HG02610 (cell line): Measurements from ENCODE around the gene CDH4.

Experiments used
- ATAC-seq: cut with Tn5 transposase; IDR thresholded peaks from one replicate; pipeline ENCODE4 v1.9.1; 2021; ENCODE audit warnings: mild to moderate bottlenecking, moderate library complexity; ENCODE audit not compliant: unreplicated experiment

CDH4 gene

DNA sequence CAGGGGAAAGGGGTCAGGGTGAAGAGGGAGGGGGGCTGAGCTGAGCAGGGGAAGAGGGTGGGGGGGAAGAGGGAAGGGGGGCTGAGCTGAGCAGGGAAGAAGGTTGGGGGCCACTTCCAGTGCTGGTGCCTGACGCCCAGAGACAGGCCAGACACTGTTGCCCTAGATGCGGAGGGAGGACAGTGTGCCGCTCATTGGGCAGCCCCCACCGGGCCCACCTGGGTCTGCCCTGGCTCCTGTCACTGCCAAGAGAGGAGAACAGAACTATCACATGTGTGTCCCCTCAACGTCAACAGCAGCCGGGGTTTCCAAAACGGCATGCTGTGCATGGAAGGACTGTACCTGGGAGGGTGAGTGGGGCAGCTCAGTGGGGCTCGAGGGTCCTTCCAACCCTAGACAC, 342.1 kb downstream of the CDH4 start:
- ATAC-seq, result no peak

DNA sequence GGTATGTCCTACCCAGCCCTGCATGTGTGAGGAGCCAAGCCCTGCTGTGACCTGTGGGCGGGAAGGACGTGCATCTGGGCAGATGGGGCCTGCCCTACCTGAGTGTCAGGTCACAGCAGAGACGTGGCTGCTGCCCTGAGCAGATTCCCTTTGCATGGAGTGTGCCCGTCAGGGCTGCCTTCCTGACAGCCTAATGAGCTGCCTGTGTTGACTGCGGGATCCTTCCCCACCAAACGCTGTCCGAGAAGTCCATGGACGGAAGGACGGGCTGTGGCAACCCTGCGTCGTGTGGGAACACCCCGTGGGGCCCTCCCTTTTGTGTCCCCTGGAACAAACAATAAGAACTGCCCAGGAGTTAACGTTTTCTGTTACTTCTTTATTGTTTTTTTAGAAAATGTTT, 343.2 kb downstream of the CDH4 start:
- no peak for ATAC-seq

DNA sequence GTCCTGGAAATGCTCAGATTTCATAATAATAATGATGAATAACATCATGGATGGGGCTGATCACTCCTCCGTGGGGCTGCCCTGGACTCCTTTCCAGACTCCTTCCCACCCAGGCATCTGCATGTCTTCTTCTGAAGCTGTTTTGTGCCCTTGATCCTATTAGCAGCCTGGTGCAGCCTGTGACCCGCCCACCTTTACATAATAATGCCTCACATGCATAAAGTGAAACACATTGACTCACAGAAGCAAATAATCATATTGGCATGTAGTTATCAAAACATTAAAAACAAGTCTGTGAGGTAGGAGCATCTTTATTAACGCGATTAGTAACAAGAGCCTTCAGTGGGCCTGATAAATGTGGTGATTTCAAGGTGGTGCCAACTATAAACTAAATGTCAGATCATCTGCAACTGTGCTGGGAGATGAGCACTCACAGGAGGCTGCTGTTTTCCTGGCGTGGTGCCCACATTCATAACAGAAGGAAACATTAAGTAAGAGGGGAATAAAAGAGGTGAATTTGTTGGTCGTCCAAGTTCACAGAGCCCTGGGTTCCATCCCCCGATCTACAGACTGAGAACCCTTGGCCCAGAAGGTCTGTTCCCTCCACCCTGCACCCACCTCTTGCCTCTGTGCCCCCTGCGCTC, 344.7 kb downstream of the CDH4 start:
- ATAC-seq, result no peak

DNA sequence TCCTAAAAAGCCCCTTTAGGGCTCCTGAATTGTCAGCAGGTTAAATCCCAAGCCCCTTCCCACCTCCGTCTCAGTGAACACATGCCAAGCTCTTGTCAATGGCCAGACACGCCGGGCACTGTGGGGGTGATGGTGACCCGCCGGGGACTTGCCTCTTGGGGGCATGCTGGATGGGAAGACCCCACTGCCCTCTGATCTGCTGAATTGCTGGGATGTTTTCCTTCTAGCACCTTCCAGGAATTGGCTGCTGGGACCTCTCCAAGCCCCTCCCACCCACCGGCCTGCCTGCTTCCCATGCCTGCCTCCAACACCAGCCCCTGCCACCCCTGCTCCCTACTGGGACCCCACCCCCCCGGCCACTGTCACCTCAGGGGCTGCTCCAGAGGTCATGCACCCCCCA, 345.9 kb downstream of the CDH4 start:
- no peak for ATAC-seq

DNA sequence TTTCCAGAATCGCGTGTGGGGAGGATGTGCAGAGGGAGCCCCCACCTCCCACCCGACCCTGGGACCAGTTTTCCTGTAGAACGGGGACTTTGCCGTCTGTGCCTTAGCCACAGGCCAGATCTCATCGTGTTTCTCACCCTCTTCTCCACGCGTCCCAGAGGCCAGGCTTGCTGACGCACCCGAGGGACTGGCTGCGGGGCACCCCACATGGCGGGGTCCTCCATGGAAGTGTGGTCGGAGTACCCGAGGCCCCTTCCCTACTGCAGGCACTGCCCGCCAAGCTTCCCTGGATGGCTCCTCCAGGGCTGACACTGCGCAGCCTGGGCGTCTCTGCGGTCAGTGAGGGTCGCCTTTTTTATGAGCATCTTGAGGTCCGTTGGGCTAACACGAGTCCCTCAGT, 346.5 kb downstream of the CDH4 start:
- no peak for ATAC-seq

DNA sequence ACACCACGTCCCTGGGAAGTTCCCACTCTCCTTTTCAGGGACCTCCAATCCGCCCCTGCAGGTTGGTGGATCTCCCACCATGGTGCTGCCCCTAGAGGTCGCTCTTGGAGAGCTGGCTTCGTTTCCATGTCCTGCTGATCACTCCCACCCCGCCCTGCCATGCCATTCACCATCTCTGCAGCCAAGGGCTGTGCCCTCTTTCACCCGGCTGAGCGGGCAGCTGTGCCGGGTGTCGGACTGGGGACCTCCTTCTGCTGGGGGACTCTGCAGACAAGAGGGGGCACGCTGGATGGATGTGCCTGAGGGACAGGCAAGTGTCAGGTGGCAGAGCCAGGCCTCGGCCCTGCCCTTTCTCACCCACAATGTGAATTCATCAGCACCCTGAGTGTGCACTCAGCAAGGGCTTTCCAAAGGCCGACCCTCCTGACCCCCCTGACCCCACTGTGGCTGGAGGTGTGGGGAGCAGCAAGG, 347.0 kb downstream of the CDH4 start:
- ATAC-seq, result no peak

DNA sequence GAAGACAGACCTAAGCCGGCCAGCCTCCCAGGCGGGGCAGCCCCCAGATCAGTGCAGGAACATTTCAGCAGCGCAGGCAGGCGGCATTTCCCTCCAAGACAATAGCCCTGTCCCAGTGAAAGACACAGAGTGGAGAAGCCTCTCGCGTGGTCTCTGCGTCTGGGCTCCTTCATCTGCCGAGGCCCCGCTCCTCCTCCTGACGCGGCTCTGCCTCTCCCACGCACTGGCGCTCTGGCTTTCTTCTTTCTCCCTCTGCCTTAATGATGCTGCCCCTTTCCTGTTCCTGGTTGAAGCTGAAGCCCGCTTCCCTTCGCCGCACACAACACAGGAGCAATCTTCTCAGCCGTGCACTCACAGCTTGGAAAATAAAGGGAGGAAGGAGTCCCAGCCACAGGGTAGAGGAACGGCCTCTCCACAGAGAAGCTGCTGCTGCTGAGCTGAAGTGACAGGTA, 347.5 kb downstream of the CDH4 start:
- ATAC-seq, result no peak

DNA sequence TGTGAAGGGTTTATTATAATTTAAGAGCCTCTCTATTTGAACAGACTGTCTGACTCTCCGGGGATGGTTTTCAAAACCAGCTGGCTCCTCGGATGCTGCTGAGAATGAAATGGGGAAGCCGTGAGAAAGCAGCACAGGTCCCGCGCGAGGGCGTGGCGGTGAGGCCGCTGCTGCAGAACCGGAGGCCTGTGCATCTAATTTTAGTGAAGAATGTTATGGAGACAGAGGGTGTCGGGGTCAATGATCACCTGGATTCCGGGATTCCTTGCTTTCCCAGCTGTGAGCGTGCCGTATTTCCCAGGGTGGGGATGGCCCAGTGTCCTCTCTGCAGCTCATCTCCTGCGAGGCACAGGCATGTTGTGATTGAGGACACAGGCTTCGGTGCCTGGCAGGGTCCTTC, 348.0 kb downstream of the CDH4 start:
- ATAC-seq, result no peak

DNA sequence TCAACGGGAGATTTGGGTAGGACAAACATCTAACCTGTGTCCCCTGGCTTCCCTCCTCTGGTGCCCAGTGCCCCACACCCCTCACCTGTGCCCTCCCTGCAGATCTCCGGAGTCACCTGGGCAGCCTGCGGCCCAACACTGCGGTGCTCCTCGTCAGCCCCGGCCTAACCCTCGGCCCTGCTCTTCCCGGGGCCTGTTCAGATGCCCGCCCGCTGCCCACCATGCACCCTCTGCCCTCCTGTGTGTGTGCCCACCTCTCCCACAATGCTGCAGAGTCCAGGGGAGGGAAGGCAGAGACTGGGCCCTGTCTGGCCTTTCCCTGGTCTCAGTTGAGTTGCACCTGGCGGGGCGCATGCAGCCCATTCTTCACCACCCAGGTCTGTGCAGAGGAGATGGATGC, 349.3 kb downstream of the CDH4 start:
- no peak for ATAC-seq

DNA sequence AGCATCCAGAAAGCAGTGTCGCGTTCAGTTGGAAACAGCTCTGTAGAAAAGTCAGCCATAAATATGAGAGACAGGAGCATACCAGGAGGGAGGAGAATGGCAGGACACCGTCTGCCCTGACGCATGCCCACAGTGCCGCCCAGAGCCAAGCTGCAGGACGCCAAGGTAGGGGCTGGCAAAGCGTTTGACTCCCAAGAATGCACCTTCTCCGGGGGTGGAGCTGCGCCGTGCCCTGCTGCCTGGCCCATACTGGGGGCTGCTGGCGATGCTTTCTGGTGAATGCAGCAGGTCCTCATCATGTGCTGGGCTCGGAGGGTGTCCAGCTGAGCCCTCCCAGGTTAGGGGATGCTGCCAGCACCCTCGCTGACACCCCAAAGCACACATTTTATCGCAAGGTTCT, 349.8 kb downstream of the CDH4 start:
- ATAC-seq, result no peak

DNA sequence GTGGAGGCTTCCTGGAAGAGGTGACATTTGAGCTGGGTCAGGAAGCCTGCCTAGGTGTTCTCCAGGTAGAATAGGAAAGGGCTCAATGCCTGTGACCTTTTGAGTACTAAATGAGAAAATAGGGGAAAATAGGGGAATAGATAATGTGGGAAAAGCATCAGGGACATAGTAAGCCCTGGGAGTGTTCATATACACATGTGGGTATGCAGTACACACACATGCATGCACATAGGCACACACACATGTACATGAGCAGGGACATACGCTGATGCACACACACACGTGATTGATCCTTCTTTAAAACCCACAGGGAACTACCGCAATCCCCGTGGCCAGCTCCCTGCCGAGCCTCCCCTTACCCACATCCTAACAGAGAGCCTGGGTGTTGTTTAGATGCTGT, 351.7 kb downstream of the CDH4 start:
- ATAC-seq, result no peak

DNA sequence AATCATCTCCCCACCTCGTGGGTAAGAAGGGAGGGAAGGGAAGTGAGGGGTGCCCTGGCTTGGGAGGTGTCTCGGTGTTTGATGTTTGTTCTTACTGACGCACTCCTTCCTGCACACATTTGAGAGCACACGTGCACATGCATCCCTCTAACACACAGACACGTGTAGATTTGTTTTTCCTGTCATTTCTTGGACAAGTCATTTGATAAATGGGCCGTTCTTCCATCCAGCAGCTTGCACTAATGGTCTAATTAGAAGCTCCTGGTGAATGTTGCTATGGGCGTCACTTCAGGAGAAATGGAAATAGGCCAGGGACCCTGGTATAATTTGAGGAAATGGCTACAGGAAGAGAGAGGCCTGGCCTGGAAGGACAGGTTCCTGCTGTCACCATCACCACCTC, 352.5 kb downstream of the CDH4 start:
- no peak for ATAC-seq

DNA sequence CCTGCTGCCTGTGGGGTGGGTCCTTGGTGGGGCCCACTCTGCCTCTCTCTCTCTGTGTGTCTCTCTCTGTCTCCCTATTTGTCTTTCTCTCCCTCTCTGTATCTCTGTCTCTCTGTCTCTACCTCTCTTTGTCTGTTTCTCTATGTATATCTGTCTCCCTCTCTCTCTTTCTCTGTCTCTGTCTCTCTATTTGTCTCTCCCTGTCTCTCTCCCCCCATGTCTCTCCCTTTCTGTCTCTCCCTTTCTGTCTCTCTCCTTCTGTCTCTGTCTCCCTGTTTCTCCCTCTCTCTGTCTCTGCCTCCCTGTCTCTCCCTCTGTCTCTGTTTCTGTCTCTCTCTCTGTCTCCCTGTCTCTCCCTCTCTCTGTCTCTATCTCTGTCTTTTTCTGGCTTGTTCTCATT, 353.2 kb downstream of the CDH4 start:
- no peak for ATAC-seq

DNA sequence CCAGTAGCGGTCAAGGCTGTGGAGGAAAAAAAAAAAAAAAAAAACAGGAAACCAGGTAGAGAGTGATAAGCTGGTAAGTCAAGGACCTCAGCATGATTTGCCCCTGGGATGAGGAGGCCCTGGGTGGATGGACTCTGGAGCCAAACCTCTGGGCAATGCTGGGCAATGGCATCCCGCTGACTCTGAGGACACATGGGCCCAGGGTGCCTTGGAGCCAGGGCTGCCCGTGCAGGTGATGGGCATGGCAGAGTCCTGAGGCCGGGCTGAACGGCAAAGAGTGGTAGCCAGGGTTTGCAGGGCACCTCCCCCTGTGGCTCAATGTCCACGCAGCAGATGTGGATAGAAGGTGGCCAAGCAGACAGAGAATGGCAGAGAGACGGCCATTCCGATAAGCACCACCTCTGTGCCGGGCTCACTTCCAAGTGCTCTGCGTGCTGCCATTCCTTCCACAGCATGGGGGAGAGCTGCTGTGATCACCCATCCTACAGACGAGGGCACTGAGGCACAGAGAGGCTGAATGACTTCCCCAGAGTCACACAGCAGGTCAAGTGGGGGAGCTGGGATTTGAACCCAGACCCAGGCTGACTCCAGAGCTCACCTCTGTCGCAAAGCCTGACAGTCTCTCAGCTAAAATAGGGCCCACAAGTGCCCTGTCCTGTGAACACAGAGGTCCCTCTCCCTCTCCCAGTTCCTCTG, 353.9 kb downstream of the CDH4 start:
- ATAC-seq, result no peak

DNA sequence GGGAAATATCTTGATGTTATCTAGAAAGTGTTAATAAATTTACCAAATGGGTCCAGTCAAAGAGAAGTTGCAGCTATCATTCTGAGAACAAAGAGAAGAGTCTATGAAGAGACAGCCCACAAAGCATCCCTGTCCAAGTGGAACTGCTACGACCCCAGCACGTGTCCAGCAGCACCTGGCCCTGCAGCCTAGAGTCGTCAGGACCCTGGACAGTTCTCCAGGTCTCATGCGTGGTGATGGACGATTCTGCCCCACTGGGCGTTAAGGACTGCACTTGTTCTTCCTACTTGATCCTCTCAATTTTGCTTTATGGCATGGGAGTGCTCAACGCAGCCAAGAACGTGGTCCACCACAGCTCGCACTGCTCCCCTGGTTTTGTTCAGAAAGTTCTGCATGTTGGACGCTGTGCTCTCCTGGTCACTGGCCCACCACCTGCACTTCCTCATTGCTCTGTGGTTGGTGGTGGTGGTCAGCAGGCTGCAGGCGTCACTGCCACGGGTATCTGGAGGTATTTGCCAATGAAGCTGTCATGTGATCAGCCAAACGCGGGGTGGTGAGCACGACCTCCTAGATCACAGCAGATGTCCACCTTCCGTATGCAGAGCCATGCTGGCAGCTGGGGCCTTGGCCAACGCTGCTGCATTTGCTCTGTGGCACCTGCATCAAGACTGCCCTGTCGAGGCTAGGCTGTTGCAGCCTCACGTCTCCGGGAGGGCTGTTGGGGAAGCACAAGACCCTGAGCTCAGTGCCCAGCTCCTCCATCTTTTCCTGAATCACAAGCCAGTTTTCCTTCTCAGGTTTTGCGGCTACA, 356.4 kb downstream of the CDH4 start:
- ATAC-seq, result no peak

DNA sequence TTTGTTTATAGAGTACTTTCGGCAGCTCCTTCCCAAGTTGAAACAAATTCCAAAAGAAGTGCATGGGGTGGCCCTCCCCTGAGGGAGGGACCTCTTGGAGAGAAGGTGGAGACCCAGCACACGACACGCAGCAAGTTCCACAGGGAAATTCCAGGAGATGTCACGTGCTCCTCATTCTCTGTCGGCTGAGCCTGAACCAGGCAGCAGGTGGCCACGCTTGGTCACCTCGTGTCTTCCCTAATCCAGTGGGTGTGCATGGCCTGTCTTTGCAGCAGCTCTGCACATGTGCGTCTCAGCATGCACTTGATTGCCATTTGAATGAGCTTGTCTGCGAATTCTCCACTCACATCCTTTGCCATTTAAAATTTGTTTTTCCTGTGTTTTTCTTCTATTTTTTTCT, 357.4 kb downstream of the CDH4 start:
- ATAC-seq, result no peak

DNA sequence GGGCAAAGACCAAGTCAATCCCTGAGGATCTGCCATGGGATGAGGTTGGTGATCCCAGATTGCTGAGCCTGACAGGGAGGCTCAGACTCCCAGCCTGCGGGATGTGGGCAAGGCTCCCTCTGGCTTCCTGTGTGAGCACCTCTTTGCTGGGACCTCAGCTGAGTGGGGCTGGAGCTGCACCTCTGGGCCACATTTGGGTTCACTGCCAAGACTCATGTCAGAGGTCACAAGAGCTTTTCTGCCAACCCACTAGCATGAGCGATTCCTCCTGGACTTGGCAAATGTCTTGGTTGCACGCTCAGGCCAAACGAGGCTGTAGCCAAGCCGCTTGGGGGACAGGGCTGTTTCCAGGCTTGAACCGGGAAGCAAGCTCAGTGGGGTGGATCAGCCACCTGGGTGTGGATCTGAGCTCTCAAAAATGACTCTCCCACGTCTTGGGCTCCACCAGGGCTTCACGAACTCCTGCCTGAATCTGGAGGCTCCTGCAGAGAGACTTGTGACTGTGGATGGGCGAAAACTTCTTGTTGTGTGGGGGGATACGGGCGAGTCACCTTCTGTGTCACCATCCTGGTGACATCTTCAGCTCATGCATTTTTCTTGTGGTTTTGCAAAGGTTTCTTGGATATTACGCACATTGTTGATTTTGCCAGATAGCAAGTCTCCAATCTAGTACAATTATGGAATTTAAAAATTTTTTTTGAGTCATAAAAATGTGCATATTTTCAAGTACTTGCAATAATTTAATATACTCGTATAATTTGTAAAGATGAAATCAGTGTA, 359.5 kb downstream of the CDH4 start:
- ATAC-seq, result no peak

DNA sequence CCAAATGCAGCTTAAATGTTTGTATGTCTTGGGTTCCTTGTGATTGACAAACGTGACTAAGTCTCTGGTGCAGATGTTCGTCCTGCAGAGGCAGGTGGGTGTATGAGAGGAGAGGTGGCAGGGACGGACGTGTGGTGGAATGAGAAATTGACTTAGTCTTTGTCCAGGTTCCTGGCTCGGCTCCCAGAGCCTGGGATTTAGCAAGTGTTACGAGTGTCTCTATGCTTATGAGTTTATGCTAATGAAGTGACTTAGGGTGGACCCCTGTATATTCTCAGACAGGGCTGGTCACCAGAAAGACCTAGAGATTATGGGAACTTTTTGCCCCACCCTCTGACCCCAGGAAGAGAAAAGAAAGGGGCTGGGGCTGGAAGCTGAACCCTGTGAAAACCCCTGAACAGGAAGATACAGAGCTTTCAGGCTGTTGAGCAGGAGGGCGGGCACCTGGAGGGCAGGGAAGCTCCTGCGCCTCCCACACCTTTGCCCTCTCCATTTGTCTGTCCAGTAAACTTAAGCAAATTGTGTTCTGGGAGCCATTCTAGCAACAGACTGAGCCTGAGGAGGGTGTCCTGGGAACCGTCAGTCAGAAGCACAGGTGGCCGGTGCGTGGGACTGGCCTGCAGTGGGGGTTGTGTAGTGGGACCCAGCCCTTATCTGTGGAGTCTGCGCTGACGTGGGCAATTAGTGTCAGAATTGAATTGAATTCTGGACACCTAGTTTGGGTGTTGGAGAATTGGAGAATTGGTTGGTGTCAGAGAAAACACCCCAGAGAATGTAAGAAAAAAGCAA, 362.1 kb downstream of the CDH4 start:
- no peak for ATAC-seq

DNA sequence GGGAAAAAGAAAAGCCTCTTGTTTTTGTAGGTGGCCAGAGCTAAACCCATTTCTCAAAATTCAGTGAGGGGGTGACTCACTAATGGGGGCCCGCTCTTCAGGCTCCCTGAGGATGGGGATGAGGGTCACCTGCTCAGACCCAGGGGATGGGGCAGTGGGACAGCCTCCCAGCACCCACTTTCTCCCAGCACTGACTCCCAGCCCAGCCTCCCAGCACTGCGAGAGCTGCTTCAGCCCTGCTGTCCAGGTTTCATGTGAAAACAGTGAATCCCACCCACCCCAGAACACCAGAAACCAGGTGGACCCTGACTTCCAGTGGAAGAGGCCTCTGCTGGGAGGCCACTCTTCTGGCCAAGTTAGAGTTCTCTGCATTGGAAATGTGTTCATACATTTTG, 362.6 kb downstream of the CDH4 start:
- no peak for ATAC-seq

DNA sequence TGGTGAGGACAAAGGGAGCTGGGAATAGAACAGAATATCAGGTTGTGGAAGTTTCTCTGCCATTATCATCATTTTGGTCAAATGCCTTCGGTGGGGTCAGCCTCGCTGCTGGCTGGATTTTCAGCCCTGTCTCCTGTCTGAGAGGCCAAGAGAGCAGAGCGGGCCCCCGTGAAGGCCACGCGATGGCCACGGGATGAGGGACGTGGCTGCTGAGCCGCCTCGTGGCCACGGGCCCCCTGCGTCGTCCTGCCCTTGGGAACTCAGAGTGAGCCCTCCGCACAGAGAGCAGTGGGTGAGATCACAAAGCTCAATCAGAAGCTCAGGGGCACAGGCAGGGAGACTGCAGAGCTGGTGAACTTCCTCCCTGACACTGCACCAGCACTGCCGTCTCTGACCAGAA, 363.7 kb downstream of the CDH4 start:
- ATAC-seq, result no peak
